Neural progenitor cell (in vitro differentiated cells): ENCODE results near the gene RCE1. TPM values are rescaled to one million over a fixed set of nuclear protein-coding genes. Genes with fewer than 3 reads are reported as not detected.
A peak's percentile ranks its signal among the peaks of the same experiment; 100 is the strongest.

Experiments
- DNase-seq: peaks from one replicate; pipeline ENCODE4 v3.0.0-alpha.2; 2016; ENCODE audit warnings: low spot score
- H2AFZ ChIP-seq: fragments of 200-600 bp; sonication (generic); replicated peaks from 2 replicates; pipeline ENCODE4 v1.6.1; 2016; ENCODE audit warnings: antibody characterized with exemption
- H3F3A ChIP-seq: fragments of 200-600 bp; sonication (generic); 2 replicates; pipeline ENCODE4 v1.6.1; 2016; ENCODE audit warnings: antibody characterized with exemption, low read depth
- H3K27ac ChIP-seq: fragments of 200-600 bp; sonication (generic); 2 replicates; pipeline ENCODE4 v1.5.1; 2016; ENCODE audit warnings: mild to moderate bottlenecking
- H3K27me3 ChIP-seq: fragments of 200-600 bp; sonication (generic); 2 replicates; pipeline ENCODE4 v1.6.1; 2016; ENCODE audit warnings: mild to moderate bottlenecking, moderate library complexity
- H3K36me3 ChIP-seq: fragments of 200-600 bp; sonication (generic); 2 replicates; pipeline ENCODE4 v1.5.1; 2016
- H3K4me1 ChIP-seq: fragments of 200-600 bp; sonication (generic); 2 replicates; pipeline ENCODE4 v1.6.1; 2016; ENCODE audit warnings: mixed run types
- H3K4me2 ChIP-seq: fragments of 200-600 bp; sonication (generic); 2 replicates; pipeline ENCODE4 v1.6.1; 2016
- H3K4me3 ChIP-seq: fragments of 200-600 bp; sonication (generic); 2 replicates; pipeline ENCODE4 v1.5.1; 2016
- H3K79me2 ChIP-seq: fragments of 200-600 bp; sonication (generic); 2 replicates; pipeline ENCODE4 v1.6.1; 2016; ENCODE audit warnings: low read depth
- H3K9ac ChIP-seq: fragments of 200-600 bp; sonication (generic); 2 replicates; pipeline ENCODE4 v1.6.1; 2016
- H3K9me3 ChIP-seq: fragments of 200-600 bp; sonication (generic); 2 replicates; pipeline ENCODE4 v1.5.1; 2016; ENCODE audit warnings: low read depth
- H4K20me1 ChIP-seq: fragments of 200-600 bp; sonication (generic); 2 replicates; pipeline ENCODE4 v1.6.1; 2016; ENCODE audit warnings: low read depth
- H3K27ac Mint-ChIP-seq: 3 replicates; pipeline ENCODE4 v1.8.0; 2021; ENCODE audit warnings: mixed read lengths
- H3K27me3 Mint-ChIP-seq: 2 replicates; pipeline ENCODE4 v1.8.0; 2022; ENCODE audit warnings: low read depth, mild to moderate bottlenecking, inconsistent platforms, moderate library complexity, mixed read lengths; ENCODE audit not compliant: insufficient read depth
- H3K36me3 Mint-ChIP-seq: 3 replicates; pipeline ENCODE4 v1.8.0; 2021; ENCODE audit warnings: mixed read lengths
- H3K4me1 Mint-ChIP-seq: 3 replicates; pipeline ENCODE4 v1.8.0; 2021; ENCODE audit warnings: mixed read lengths
- H3K4me3 Mint-ChIP-seq: 3 replicates; pipeline ENCODE4 v1.8.0; 2021; ENCODE audit warnings: mild to moderate bottlenecking, moderate library complexity, mixed read lengths
- H3K9me3 Mint-ChIP-seq: 3 replicates; pipeline ENCODE4 v1.8.0; 2020; ENCODE audit warnings: mixed read lengths
- CTCF ChIP-seq: fragments of 200-600 bp; sonication (generic); IDR thresholded peaks from 2 replicates; pipeline ENCODE4 v1.5.1; 2017; ENCODE audit warnings: antibody characterized with exemption, mild to moderate bottlenecking
- EZH2 ChIP-seq: fragments of 200-600 bp; sonication (generic); IDR thresholded peaks from 2 replicates; pipeline ENCODE4 v1.6.1; 2017; ENCODE audit warnings: antibody characterized with exemption, mild to moderate bottlenecking, moderate library complexity
- EZH2phosphoT487 ChIP-seq: fragments of 200-600 bp; sonication (generic); IDR thresholded peaks from 2 replicates; pipeline ENCODE4 v1.6.1; 2017; ENCODE audit warnings: antibody characterized with exemption
- total RNA-seq: library from RNA; depleted of rRNA; stranded (reverse); fragments of >200 nt; gene quantifications from 2 replicates; pipeline ENCODE4 v1.2.3, GENCODE V29; 2015; ENCODE audit warnings: low replicate concordance

The RCE1 gene
- total RNA-seq, 1 donor from 2014 or later, result 13.7 TPM

GRCh38 chr11:66878474-66878873 is 35.2 kb downstream of the RCE1 start:
- H4K20me1 ChIP-seq, result no peaks in the 10 kb centered on the region
- no peak overlapping the region for H3K4me3 ChIP-seq
- H3K4me2 ChIP-seq, result no peak overlapping the region
- no peak overlapping the region for H3K4me3 Mint-ChIP-seq
- H3K9me3 ChIP-seq, result no peaks in the 10 kb centered on the region
- H3K9ac ChIP-seq, result no peak overlapping the region
- no peak for TF ChIP-seq EZH2
- no peak for TF ChIP-seq CTCF
- no peak for TF ChIP-seq EZH2phosphoT487
- no peaks in the 10 kb centered on the region for H3K79me2 ChIP-seq
- H3K36me3 ChIP-seq, result no peaks in the 10 kb centered on the region
- H3K27me3 ChIP-seq, result no peaks in the 10 kb centered on the region
- H3K27ac ChIP-seq, result no peak overlapping the region
- no peaks in the 10 kb centered on the region for H3K9me3 Mint-ChIP-seq
- no peak overlapping the region for H3K27ac Mint-ChIP-seq
- no peaks in the 10 kb centered on the region for H3K36me3 Mint-ChIP-seq
- no peak overlapping the region for H2AFZ ChIP-seq
- H3K4me1 Mint-ChIP-seq, result peaks cover 61% of the 10 kb centered on the region
- peaks cover 36% of the 10 kb centered on the region for H3K4me1 ChIP-seq
- no peak for DNase-seq
- H3K27me3 Mint-ChIP-seq, result peaks cover 5% of the 10 kb centered on the region
- H3F3A ChIP-seq, result peaks cover 9% of the 10 kb centered on the region

DNA sequence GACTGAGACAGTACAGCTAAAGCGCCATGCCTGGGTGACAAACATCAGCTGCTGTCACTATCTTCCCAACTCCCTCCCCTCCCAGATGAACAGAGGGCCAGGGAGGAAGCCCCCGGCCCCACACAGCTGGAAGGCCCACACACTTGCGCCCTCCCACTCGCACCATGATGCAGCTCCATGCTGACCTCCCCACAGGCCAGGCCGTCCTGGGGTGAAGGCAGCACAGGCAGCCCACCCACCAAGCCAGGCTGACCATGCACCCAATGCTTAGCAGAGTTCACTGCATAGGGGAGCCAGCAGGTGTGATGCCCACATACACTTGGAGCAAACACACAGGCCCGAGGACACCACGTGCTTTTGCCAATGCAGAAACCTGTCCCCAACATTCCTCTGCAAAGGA is 35.8 kb downstream of the RCE1 start:
- Histone ChIP-seq H2AFZ (no peak overlapping the region), H3K9me3 (no peaks in the 10 kb centered on the region), H3K4me1 (peaks cover 36% of the 10 kb centered on the region), H3K36me3 (no peaks in the 10 kb centered on the region), H3K4me3 (no peak overlapping the region), H4K20me1 (no peaks in the 10 kb centered on the region), H3K79me2 (no peaks in the 10 kb centered on the region), H3K27ac (no peak overlapping the region), H3K4me2 (no peak overlapping the region), H3K27me3 (no peaks in the 10 kb centered on the region), H3K9ac (no peak overlapping the region), H3F3A (peaks cover 9% of the 10 kb centered on the region)
- no peak overlapping the region for H3K27ac Mint-ChIP-seq
- no peak for TF ChIP-seq CTCF
- no peak for TF ChIP-seq EZH2
- TF ChIP-seq EZH2phosphoT487, result no peak
- H3K9me3 Mint-ChIP-seq, result no peaks in the 10 kb centered on the region
- peaks cover 5% of the 10 kb centered on the region for H3K27me3 Mint-ChIP-seq
- peaks cover 63% of the 10 kb centered on the region for H3K4me1 Mint-ChIP-seq
- no peaks in the 10 kb centered on the region for H3K36me3 Mint-ChIP-seq
- no peak for DNase-seq
- no peak overlapping the region for H3K4me3 Mint-ChIP-seq

DNA sequence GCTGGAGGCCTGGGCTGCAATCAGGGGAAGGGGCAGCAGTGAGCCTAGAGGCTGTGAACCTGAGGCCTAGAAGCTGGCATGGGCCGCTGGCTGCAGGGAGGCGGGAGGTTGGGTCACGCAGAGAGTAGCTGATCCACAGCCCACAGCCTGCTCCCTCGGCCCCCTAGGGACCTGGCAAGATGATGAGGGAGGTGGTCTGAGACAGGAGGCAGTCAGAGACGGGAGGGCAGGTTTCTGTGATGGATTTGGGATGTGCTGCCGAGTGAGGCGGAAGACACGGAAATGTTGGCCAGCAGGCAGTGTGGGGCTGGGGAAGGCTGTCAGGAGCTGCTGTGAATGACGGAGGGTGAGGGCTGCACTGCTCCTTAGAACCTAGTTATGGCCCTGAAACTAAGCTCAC is 36.3 kb downstream of the RCE1 start:
- no peaks in the 10 kb centered on the region for H3K36me3 Mint-ChIP-seq
- H3K27ac ChIP-seq, result no peak overlapping the region
- no peaks in the 10 kb centered on the region for H3K9me3 Mint-ChIP-seq
- H2AFZ ChIP-seq, result no peak overlapping the region
- no peaks in the 10 kb centered on the region for H3K36me3 ChIP-seq
- H3K4me3 ChIP-seq, result no peak overlapping the region
- peaks cover 9% of the 10 kb centered on the region for H3F3A ChIP-seq
- H3K4me3 Mint-ChIP-seq, result no peak overlapping the region
- TF ChIP-seq EZH2phosphoT487, result no peak
- no peak for TF ChIP-seq CTCF
- no peak for TF ChIP-seq EZH2
- H4K20me1 ChIP-seq, result no peaks in the 10 kb centered on the region
- DNase-seq, result no peak
- peaks cover 63% of the 10 kb centered on the region for H3K4me1 Mint-ChIP-seq
- H3K4me1 ChIP-seq, result peaks cover 36% of the 10 kb centered on the region
- no peak overlapping the region for H3K9ac ChIP-seq
- no peaks in the 10 kb centered on the region for H3K79me2 ChIP-seq
- H3K27ac Mint-ChIP-seq, result peak overlapping the region; percentile 52
- peaks cover 5% of the 10 kb centered on the region for H3K27me3 Mint-ChIP-seq
- no peaks in the 10 kb centered on the region for H3K27me3 ChIP-seq
- no peak overlapping the region for H3K4me2 ChIP-seq
- H3K9me3 ChIP-seq, result no peaks in the 10 kb centered on the region

DNA sequence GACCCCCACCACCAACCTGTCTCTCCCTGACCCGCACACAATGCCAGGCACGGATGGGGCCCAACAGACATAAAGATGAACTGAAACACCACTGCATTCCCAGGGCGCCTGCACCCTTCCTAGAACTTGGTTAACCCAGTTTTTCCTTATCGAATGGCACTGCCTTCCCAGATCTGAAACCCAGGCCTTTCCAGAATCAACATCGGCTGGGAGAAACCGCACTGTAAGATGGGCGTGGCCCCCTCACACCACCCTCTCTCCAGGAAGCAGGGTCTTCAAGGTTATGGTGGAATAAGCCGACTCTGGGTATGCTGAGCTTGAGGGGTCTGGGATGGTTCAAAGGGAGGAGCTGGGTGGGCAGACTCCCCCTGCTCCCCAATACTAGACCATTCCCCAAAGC is 36.8 kb downstream of the RCE1 start:
- Mint-ChIP-seq H3K4me3 (no peak overlapping the region), H3K9me3 (no peaks in the 10 kb centered on the region), H3K4me1 (peaks cover 60% of the 10 kb centered on the region), H3K36me3 (no peaks in the 10 kb centered on the region), H3K27ac (peak overlapping the region; percentile 52), H3K27me3 (peaks cover 5% of the 10 kb centered on the region)
- no peak overlapping the region for H3K4me3 ChIP-seq
- TF ChIP-seq EZH2, result no peak
- TF ChIP-seq EZH2phosphoT487, result no peak
- TF ChIP-seq CTCF, result no peak
- H3K27ac ChIP-seq, result no peak overlapping the region
- H3K36me3 ChIP-seq, result no peaks in the 10 kb centered on the region
- peaks cover 36% of the 10 kb centered on the region for H3K4me1 ChIP-seq
- no peaks in the 10 kb centered on the region for H4K20me1 ChIP-seq
- H3K79me2 ChIP-seq, result no peaks in the 10 kb centered on the region
- no peak for DNase-seq
- H3F3A ChIP-seq, result peaks cover 9% of the 10 kb centered on the region
- H3K9me3 ChIP-seq, result no peaks in the 10 kb centered on the region
- H3K9ac ChIP-seq, result no peak overlapping the region
- H3K27me3 ChIP-seq, result no peaks in the 10 kb centered on the region
- H3K4me2 ChIP-seq, result no peak overlapping the region
- H2AFZ ChIP-seq, result no peak overlapping the region
